Measurements from ENCODE around the gene FAM117A.
A peak's percentile ranks its signal among the peaks of the same experiment; 100 is the strongest.

The FAM117A gene, protein sequence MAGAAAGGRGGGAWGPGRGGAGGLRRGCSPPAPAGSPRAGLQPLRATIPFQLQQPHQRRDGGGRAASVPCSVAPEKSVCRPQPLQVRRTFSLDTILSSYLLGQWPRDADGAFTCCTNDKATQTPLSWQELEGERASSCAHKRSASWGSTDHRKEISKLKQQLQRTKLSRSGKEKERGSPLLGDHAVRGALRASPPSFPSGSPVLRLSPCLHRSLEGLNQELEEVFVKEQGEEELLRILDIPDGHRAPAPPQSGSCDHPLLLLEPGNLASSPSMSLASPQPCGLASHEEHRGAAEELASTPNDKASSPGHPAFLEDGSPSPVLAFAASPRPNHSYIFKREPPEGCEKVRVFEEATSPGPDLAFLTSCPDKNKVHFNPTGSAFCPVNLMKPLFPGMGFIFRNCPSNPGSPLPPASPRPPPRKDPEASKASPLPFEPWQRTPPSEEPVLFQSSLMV

DNA sequence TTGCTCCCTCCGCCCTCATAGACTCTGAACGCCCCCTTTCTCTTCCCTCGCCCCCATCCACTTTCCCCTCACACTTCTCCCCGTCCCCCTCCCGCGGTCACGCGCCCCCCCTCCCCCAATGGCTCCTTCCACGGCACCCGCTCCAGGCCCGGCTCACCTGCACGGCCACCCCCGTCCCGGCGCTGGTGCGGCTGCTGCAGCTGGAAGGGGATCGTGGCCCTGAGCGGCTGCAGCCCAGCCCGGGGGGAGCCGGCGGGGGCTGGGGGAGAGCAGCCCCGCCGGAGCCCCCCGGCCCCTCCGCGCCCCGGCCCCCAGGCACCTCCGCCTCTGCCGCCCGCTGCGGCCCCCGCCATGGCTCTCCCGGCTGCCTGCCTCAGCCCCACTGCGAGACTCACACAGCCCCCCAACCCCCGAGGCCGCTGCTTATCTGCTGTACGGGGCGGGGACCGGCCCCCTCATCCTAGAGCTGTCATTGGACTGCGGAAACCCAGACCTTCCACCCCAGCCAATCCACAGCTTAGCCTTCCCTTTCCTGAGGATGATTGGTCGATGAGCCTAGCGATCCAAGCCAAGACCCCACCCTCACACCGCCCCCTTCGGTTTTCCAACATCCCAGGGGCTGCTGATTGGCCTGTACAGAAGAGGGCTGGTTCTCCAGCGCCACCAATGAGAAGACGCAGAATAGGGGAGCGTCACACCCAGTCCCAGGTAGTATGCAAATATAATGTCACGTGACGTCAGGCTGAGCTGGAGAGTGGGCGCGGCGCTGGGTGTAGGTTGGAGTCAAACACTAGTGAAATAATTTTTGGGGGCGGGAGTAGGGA, at the start of gene FAM117A:
TSS of gene FAM117A (minus strand) at position 397 of the 824 bp plus-strand sequence. CDS start at position 353, 44 bp downstream.
- TF ChIP-seq, protein P1, sequence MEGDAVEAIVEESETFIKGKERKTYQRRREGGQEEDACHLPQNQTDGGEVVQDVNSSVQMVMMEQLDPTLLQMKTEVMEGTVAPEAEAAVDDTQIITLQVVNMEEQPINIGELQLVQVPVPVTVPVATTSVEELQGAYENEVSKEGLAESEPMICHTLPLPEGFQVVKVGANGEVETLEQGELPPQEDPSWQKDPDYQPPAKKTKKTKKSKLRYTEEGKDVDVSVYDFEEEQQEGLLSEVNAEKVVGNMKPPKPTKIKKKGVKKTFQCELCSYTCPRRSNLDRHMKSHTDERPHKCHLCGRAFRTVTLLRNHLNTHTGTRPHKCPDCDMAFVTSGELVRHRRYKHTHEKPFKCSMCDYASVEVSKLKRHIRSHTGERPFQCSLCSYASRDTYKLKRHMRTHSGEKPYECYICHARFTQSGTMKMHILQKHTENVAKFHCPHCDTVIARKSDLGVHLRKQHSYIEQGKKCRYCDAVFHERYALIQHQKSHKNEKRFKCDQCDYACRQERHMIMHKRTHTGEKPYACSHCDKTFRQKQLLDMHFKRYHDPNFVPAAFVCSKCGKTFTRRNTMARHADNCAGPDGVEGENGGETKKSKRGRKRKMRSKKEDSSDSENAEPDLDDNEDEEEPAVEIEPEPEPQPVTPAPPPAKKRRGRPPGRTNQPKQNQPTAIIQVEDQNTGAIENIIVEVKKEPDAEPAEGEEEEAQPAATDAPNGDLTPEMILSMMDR (IDR thresholded peaks at IDR 0.05; ENCODE audit: low read depth, low read length): no peak
- in situ Hi-C loops (cut with HindIII; ENCODE audit: low sequenced_read_pairs): no loop called here
- peak; percentile 98 for DNase-seq (ENCODE audit: low read depth, low spot score)
- peak within 1 kb of the TSS; percentile 62 for H3K4me3 ChIP-seq (ENCODE audit: low read depth, low read length)

- H3K4me3 ChIP-seq (ENCODE audit: low read depth, low read length): no peak overlapping the region
- in situ Hi-C loops (cut with HindIII; ENCODE audit: low sequenced_read_pairs): no loop called here
- DNase-seq (ENCODE audit: low read depth, low spot score): no peak
- TF ChIP-seq, protein P1 (IDR thresholded peaks at IDR 0.05; ENCODE audit: low read depth, low read length): no peak
Measured at GRCh38 chr17:49809056-49809455, 45.1 kb upstream of the FAM117A start.

DNA sequence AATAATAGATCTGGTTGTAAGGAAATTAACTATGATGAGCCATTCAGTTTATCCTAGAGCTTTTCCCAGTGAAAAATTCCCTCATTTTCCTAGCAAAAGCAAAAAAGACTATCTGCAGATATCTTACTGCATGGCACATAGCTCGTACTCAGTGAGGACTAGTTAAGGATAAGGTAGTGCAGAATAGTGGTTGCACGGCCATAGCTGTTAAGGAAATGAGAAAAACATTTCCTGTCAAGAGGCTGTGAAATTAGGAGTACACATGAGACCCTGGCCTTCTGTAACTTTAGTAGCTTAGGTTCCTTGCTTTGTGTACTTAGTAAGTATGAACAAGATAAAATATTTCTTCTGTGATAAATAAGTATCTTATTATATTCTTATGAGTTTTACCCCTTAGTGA, 34.8 kb upstream of the FAM117A start:
- DNase-seq (ENCODE audit: low read depth, low spot score): no peak
- in situ Hi-C loops (cut with HindIII; ENCODE audit: low sequenced_read_pairs): no loop called here
- no peak overlapping the region for H3K4me3 ChIP-seq (ENCODE audit: low read depth, low read length)
- TF ChIP-seq, protein P1 (IDR thresholded peaks at IDR 0.05; ENCODE audit: low read depth, low read length): no peak

- DNase-seq (ENCODE audit: low read depth, low spot score): no peak
- TF ChIP-seq, protein P1 (IDR thresholded peaks at IDR 0.05; ENCODE audit: low read depth, low read length): no peak
- H3K4me3 ChIP-seq (ENCODE audit: low read depth, low read length): no peak overlapping the region
- in situ Hi-C loops (cut with HindIII; ENCODE audit: low sequenced_read_pairs): no loop called here
Measured at GRCh38 chr17:49798182-49798581, 34.3 kb upstream of the FAM117A start.

DNA sequence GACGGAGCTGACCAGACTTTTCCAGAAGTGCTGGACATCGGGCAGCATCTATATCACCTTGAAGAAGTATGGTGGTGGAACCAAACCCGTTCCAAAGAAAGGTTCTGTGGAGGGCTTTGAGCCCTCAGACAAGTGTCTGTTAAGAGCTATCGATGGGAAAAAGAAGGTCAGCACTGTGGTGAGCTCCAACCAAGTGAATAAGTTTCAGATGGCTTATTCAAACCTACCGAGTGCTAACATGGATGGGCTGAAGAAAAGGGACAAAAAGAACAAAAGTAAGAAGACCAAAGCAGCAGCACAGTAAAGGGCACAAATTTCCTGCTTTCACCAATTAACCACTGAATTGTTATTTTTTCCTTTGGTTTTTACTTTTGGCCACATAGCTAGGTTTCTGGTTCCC, 31.4 kb upstream of the FAM117A start:
- TF ChIP-seq, protein P1 (IDR thresholded peaks at IDR 0.05; ENCODE audit: low read depth, low read length): no peak
- in situ Hi-C loops (cut with HindIII; ENCODE audit: low sequenced_read_pairs): no loop called here
- no peak for DNase-seq (ENCODE audit: low read depth, low spot score)
- H3K4me3 ChIP-seq (ENCODE audit: low read depth, low read length): no peak overlapping the region

DNA sequence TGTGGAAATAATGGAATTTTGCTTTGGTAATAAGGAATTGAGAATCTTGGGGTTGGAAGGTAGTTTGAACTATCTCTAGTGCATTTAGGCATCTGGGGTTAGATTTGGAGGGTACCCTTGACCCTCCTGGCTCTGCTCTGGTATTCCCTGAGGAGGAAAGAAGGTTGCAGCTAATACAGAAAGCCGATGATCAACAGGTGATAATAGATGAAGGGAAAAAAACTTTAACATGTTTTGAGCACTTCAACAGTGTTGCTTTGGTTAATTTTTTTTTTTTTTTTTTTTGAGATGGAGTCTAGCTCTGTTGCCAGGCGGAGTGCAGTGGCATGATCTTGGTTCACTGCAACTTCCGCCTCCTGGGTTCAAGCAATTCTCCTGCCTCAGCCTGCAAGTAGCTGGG, 29.4 kb upstream of the FAM117A start:
- DNase-seq (ENCODE audit: low read depth, low spot score): no peak
- H3K4me3 ChIP-seq (ENCODE audit: low read depth, low read length): no peak overlapping the region
- TF ChIP-seq, protein P1 (IDR thresholded peaks at IDR 0.05; ENCODE audit: low read depth, low read length): no peak
- in situ Hi-C loops (cut with HindIII; ENCODE audit: low sequenced_read_pairs): no loop called here

All from astrocyte of the spinal cord (primary cell).